ENCODE measurements around the gene IGF1R.
"Not testable (repeated sequence)": the region's sequence is repeated elsewhere in the genome, so short reads cannot be mapped to it uniquely, and the experiment has no call there.

The IGF1R gene

DNA sequence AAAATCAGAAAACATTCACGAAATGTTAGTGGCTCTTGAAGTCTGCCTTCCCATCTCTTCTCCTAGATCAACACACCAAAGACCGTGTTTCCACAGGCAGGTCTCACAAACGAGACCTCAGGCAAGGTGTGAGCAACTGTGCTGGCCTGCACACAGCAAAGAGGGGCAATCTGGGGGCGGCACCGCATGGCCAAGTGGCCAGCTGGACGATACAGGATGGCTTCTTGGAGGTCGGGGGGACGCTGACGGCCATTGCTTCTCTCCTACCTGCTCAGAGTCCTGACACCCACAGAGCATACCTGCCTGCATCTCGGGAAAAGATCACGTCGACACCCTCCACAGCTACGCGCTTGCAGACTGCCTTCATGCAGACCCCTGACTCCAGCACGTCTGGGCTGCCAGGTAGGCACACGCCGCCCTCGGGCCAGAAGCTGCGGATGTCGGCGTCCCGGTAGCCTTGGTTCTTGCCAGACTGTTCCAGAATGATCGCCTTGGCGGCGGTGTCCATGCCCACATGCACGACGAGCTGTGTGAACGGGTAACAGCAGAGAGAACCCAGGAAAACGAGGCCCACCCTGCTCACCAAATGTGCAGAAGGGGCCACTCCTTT, 320.9 kb downstream of the IGF1R start:
- no peak for DNase-seq

GRCh38 chr15:98970799-98971198, 322.5 kb downstream of the IGF1R start:
- DNase-seq = no peak

DNA sequence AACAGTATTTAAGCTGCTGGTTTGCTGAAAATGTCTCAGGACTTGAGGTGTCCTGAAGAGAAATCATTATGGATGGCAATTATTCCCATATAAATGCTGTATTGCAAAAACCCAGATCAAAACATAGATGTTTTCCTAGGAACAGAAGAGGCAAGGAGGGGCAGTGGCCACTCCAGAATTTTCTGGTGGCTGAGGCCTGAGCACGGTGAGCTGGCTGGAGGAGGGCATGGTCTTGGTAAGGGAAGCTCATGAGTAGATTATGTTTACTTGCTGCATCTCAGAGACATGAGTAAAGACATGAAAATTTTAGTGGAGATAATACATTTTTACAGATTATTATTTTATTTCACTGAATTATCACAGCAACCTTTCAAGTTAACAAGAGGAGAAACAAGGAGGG, 328.2 kb downstream of the IGF1R start:
- DNase-seq = no peak

- DNase-seq = no peak
These were observed 329.1 kb downstream of the IGF1R start for GRCh38 chr15:98977441-98977840.

DNA sequence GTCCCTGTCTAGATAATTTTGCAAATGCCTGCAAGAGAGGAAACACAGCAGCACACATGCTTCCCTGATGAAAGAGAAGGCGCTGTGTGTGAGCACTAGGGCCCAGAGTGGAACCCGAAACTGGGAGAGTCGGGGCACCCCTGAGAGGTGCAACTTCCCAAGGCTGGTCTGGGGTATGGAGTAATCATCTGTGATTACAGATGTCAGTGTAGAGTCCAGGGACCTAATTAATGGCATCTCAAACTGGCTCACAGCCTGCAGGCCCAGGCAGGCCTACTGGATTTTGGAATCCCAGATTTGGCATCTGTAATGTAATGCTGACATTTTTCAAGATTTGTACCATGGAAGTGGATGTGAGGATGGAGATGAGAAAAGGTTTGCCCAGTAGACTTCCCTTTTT, 329.8 kb downstream of the IGF1R start:
- no peak for DNase-seq

- no peak for DNase-seq
These were observed 332.5 kb downstream of the IGF1R start for GRCh38 chr15:98980899-98981228.

DNA sequence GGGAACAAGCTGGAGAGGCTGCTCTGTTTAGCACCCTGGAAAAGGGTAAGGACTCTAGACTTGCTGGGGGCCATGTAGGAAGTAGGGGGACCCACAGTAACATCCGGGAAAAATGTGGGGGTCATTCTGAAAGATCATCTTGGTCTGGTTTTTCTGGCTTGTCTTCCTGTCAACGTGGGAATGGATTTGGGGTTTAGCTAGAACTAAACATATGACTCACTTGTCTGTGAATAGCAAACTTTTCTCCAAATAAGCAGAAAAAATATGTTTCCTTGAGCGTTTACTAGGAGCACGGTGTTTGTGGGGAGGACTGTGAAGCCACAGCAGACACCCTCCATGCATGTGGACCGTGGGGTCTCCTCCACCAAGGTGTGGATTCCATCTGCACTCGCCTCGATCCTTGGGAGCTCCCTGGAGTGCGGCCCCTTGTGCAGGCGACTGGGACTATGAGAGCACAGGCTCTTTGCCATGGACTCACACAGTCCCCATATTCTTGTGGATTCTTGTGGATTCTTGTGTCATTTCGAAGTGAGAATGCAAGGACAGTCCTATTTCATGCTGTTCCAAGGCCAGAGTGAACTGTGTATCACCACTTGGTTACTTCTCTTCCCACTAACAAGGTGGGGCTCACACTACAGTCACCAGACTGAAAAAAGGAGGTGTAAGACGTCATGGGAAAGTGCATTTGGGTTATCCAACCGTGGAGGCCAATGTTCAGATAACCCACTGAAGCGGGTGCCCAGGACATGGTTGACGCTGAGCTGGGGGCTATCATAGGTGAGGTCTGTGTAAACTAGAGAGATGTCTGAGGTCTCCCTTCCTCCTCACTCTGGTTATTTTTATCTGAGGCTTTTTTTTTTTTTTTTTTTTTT, 333.7 kb downstream of the IGF1R start:
- no peak for DNase-seq

DNA sequence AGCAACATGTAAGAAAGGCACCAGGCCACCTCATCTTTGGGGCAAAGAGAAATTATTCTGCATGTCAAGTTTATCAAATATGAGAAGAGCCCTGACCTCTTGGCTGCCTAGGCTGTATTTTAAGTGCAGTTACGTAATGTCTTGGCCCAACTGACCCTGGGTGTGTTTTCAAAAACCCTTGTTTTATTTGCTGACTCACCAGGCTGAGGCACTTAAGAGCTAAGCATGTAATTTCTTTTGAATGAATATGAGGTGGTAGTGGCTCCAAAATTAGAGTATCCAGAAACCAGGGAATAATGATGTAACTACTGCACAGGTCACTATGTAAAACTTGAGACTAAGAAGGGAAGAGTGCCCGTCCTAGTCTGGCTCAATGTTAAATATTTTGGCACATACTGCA, 335.0 kb downstream of the IGF1R start:
- peak; percentile 24 for DNase-seq

GRCh38 chr15:98986281-98986680, 337.9 kb downstream of the IGF1R start:
- no peak for DNase-seq

DNA sequence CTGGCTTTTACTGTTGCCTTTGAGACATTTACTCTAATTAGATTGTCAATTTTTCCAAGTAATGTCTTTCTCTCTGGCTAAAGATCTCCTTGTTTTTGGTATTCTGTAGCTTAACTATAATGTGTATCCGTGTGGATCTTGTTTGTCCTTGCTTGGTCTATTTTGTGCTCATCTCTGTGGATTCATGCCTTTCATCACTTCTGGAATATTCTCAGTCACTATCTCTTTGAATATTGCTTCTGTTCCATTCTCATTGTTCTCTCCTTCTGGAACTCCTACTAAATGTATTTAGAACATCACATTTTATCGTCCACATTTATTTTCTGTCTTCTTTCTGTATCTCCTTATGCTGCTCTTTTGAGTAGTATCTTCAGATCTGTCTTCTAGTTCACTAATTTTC, 346.6 kb downstream of the IGF1R start:
- no peak for DNase-seq

DNA sequence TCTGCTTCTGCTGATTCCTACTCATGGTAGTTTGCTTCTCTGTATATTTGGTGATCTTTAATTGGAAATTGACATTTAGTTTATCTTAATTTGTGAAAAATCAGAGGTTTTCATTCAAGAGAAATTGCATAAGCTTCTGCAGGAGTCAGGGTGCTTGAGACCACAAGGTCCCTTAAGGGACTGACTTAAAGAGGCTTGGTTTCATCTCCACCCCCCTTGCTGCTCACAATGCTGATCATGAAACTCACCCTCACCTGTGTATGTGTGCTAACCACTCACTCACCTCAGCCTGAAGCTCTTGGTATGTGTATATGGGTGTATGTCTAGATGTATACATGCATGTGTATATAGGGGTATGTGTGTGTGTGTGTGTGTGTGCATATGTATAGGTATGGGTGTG, 347.8 kb downstream of the IGF1R start:
- no peak for DNase-seq

- no peak for DNase-seq
These were observed 348.3 kb downstream of the IGF1R start for GRCh38 chr15:98996624-98997023.

DNA sequence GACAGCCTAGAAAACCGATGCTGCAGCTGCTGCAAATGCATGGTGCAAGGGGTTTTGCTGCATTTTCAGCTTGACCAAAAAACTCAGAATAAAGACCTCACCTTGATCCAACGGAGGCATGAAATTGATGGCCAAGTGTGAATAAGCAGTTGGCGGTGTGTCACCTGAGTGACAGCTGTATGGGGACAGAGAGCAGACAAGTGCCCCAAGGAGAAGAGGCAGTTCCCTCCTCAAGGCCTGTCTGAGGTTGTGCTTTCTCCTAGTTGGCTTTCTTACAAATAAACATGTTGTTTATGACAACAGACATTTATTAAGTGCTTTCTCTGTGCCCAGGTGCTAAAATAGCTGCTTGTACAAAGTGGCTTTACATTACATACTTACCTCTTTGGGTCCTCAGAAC, 349.0 kb downstream of the IGF1R start:
- no peak for DNase-seq

GRCh38 chr15:98997755-98998154, 349.4 kb downstream of the IGF1R start:
- DNase-seq = no peak

- no peak for DNase-seq
These were observed 349.9 kb downstream of the IGF1R start for GRCh38 chr15:98998279-98998678.

DNA sequence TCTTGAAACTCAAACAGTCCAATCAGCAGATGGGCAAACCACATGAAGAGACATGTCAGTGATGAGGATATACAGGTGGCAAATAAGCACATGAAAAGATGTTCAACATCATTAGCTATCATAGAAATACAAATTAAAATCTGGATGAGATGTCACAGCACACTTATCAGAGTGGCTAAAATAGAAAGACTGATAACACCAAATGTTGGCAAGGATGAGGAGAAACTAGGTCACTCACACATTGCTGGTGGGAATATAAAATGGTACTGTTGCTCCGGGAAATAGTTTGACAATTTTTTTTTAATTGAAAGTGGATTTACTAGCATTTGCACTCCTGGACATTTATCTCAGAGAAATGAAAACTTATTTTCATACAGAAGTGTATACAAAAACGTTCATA, 350.9 kb downstream of the IGF1R start:
- no peak for DNase-seq

DNA sequence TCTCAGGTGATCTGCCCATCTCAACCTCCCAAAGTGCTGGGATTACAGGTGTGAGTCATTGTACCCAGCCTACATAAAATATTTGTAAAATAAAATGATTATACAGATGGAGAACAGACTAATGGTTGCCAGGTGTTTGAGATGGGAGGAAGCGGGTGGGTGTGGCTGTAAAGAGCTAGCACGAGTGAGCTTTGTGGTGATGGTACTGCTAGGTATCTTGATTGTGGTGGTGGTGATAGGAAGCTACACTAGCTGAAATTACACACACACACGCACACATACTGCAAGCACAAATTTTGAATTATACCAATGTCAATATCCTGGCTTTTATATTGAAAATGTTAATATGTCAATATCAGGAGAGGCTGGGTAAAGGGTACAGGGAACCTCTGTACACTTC, 353.9 kb downstream of the IGF1R start:
- DNase-seq = no peak

GRCh38 chr15:99003317-99003716, 355.0 kb downstream of the IGF1R start:
- not testable (repeated sequence) for DNase-seq

DNA sequence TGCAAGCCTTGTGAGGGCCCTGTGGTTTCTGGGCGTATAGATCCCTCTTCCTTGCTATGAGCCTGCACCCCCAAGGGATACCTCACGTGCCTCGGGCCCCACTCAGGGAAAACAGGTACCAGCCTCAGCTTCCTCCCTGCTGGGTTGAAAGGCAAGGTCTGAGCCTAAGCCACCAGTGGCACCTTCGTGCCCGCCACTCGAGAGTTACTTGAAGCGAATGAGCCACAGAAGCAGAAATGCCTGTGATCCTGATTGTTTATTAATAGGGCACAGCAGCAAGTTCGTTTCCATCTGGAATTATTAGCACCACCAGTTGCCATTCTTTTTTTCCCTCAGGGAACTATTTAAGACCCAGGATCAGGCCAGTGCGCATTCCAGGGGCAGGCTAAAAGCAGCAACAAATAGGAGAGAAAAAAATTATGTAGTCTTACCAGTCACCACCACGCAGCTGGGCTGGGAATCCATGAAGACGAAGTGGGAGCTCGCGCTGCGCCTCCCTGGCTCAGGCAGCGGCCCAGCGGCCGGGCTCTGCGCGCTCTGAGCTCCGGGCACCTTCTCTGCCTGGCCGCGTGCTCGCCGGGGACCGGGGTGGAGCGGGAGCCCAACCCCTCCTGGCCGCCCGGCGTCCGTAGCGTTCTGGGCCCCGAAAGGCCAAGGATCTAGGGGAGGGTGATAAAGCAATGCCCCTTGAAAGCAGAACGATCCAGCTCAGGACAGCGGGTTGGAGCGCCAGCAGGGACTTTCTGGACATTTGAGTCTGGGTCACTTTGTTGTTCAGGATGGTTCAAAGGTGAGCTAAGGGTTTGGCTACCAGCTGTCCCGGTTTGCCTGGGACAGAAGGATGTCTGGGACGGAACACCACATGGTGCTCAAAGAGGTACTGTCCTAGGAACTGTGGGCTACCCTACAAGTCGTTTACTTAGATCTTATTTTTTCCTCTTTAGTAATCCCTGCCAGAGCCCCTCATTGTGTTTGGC, 356.9 kb downstream of the IGF1R start:
- DNase-seq = not testable (repeated sequence)

GRCh38 chr15:99006146-99006545, 357.8 kb downstream of the IGF1R start:
- no peak for DNase-seq

DNA sequence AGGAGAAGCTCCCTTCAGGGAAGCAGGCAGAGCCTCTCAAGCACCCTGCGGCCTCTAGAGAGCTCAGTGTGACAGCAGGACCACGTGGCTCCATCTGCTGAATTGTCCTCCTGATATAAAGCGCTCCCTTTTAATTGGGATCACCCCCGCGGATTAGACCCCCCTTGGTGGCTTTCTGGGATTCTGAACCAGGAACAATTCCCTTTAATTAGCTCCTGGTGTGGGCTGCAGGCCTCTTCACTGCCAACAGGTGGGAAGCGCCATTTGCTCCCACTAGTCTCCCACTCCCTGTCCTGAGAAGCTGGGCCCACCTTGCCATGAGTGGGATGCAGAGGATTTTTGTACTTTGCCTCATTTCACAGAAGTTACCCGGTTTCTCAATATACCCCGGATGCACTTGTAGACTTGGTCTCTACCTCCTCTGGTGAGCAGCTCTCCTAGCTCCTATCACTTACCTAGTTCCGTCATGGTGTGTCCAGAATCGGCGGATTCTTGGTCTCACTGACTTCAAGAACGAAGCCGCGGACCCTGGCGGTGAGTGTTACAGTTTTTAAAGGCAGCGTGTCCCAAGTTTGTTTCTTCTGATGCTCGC, 358.7 kb downstream of the IGF1R start:
- DNase-seq = no peak

DNA sequence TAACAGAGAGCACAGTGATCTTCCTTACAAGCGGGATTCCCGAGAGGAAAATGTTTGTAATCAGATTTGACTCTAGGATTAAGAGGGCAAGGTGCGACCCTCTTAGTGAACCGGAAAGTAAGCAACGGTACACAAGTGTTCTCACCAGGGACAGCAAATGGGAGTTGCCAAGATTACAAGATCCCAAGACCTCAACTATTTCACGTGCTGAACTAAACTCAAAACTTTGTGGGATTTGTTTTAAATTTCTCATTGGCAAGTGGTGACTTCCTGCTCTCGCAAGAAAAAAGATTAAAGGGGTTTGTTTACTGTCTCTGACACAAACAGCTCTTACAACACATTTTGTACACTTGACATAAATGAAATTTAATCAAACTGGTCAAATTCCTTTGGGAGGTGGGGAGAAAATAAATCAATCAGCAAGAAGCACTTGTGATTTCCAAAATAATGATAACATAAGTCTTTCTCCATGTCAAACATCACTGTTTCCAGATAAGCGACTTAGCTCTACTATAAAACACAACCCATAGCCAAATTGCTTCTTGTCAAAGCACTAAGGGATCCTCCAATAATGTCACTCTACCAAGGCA, 361.5 kb downstream of the IGF1R start:
- DNase-seq = no peak

GRCh38 chr15:99010768-99011167, 362.4 kb downstream of the IGF1R start:
- no peak for DNase-seq
